Measurements from ENCODE around the gene NTM.

The NTM gene

GRCh38 chr11:132185726-132186592 lies 815.5 kb downstream of the NTM start:
- no peak for DNase-seq

GRCh38 chr11:132186699-132187098 lies 816.3 kb downstream of the NTM start:
- no peak for DNase-seq

- DNase-seq, result no peak
Measured at GRCh38 chr11:132187386-132187785, 817.0 kb downstream of the NTM start.

GRCh38 chr11:132187814-132188213 lies 817.4 kb downstream of the NTM start:
- DNase-seq, result no peak

- no peak for DNase-seq
Measured at GRCh38 chr11:132196928-132197327, 826.5 kb downstream of the NTM start.

GRCh38 chr11:132200353-132200936 lies 830.0 kb downstream of the NTM start:
- DNase-seq, result no peak

- no peak for DNase-seq
Measured at GRCh38 chr11:132202621-132203020, 832.2 kb downstream of the NTM start.

- DNase-seq, result no peak
Measured at GRCh38 chr11:132205006-132205405, 834.6 kb downstream of the NTM start.

GRCh38 chr11:132205496-132205895 lies 835.1 kb downstream of the NTM start:
- DNase-seq, result no peak

DNA sequence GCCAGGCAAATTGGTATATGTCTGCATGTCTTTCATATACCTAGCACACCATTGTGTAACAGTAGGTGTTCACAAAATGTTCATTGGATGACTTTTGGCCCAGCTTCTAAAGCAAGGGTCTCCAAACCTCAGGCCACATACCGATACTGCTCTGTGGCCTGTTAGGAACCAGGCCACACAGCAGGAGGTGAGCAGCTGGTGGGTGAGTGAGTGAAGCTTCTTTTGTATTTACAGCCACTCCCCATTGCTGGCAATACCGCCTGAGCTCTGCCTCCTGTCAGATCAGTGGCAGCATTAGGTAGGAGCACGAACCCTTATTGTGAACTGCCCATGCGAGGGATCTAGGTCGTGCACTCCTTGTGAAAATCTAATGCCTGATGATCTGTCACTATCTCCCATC lies 836.6 kb downstream of the NTM start:
- no peak for DNase-seq

DNA sequence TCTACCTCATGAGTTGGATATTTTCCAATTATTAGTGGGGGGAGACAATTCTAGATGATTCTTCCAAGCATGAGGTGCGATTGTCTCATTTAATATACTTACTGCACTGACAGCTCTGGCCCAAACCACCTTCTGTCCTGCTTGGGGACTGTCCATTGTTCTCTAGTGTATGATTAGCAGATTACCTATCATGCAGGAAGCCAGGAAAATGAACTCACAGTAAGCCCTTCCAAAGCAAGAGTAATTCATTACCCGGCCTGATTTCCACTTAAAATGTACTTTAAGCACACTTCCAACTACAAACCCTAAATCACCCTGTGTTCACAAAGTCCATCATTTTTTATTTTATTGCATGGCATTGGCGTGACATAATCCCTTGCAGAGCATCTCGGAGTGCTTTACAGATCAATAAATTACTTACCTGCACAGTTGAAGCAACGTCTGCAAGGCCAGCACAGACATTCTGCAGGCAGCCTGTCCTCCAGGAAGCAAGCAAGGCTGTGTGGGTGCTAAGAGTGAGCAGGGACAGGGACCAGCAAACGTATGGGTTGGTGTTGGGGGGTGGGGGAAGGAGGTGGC lies 838.2 kb downstream of the NTM start:
- DNase-seq, result no peak

- DNase-seq, result no peak
Measured at GRCh38 chr11:132211479-132211878, 841.1 kb downstream of the NTM start.

DNA sequence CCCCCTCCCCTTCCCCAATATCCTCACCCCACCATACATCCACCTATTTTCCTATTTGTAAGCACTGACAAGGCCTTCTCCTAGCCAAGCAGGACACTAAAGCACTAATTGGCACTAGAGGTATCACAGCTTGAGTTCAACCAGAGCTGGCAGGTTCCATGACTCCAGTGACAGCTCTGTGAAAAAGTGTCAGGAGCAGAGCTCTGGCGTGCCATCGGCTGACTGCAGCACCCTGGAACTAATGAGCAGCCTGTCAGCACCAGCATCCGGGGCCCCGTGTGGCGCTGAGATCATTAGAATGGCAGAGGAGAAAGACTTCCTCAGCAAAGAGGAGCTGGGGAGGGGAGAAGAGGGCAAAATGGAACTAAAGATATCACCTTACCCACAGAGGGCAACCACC lies 847.4 kb downstream of the NTM start:
- DNase-seq, result no peak

- DNase-seq, result no peak
Measured at GRCh38 chr11:132220474-132220873, 850.1 kb downstream of the NTM start.

DNA sequence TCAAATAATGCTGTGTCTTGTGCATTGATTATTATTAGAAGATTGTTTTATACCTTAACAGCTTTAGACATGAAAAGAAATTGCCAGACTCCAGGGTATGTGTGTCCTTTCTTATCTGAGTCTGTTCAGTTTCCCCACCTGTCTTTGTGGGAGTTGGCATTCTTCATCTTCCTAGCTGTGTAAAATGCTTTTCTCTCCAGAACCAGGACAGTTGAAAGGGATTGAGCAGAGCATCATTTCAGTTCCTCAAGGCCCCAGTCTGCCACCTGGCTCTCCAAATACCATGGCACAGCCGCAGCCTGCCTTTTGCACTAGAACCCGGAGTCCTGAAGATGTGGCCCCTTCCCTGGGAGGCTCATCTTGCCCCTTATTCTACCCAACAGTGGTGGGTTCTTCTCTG lies 851.9 kb downstream of the NTM start:
- DNase-seq, result no peak

- DNase-seq, result no peak
Measured at GRCh38 chr11:132226522-132226921, 856.1 kb downstream of the NTM start.

DNA sequence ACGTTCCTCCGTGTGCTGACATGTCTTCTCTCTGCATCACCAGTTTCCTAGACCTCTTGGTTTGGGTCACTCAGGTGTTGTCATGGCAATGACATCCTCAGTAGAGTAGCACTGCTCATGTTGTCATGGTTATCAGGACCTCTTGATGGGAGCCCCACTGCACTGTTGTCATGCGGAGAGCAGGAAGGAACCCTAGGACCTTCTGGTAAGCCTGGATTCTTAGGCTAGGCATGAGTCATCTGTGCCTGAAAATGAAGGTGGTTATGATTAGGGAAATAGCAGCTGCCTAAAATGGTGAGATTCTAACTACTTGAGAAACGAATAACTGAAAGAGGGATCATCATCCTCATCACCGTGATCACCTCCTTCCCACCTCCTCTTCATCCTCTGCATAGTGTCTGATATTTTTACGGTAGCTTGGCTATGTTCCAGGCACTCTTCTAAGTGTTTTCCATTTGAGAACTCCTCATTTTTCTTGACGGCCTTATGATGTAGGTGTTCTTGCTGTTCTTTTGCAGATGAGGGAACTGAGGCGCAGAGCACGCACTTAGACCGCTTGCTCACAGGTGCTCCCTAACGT lies 858.4 kb downstream of the NTM start:
- DNase-seq, result no peak

DNA sequence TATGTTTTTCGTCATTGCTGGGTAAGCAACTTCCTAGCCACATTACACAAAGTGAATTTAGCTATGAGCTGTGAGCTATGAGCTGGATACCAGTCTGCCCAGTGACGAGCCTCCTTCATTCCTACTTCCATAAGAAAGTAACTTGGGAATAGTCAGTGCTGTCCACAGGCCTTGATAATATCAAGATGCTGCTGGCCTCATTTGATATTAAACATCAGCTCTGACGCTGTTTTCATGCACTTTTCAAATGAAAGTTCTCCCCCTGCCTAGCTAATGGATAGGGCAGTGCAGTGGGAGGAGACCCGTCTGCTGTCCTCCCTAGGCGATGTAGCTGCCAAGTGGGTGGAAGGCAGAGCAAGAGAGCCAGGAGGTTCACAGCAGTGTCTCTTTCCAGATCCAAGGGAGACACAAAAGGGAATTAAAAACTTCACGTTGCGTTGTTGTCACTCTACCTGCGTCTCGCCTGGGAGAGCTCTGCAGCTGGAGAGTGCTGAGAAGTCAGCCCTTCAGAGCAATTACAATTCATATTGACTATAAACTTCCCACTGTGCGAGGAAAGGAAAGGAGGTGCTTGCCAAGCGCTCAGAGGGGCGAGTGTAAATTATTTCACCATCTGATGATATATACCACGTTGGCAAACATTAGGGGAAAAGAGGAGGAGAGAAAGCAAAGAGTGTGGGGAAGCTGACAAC lies 861.4 kb downstream of the NTM start:
- no peak for DNase-seq

DNA sequence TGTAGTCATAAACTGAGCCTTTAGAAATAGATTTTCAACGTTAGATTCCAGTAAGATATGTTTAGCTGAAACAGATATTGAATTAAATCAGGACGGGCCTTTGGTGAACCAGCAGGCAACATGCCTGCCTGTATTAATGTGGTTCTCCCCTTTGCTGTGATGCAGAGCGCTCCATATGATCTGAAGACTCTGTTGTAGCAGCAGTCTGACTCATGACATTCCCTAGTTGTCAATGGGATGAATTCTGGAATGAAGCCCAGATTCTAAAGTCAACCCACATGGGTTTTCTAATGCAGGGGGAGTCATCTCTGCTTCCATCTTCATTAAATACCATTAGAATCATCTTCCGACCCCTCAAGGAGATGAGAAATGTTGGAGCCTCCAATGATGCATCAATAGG lies 864.5 kb downstream of the NTM start:
- DNase-seq, result no peak

DNA sequence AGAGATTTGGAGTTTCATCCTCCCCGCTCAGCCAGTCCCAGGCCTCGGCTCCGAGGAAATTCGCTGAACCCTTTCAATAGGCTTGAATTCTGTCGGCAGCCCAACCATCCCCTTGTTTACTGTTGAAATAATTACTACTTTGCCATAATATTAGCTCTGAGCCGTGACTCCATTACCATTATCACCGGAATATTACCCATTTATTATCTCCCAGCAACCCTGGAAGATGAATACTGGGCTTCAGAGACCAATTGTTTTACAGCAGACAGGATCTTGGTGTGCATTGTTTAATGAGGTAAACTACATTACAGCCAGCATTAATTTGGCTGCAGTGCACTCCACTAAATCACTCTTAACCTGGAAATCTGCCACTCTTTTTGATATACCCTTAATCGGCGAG lies 867.4 kb downstream of the NTM start:
- no peak for DNase-seq

DNA sequence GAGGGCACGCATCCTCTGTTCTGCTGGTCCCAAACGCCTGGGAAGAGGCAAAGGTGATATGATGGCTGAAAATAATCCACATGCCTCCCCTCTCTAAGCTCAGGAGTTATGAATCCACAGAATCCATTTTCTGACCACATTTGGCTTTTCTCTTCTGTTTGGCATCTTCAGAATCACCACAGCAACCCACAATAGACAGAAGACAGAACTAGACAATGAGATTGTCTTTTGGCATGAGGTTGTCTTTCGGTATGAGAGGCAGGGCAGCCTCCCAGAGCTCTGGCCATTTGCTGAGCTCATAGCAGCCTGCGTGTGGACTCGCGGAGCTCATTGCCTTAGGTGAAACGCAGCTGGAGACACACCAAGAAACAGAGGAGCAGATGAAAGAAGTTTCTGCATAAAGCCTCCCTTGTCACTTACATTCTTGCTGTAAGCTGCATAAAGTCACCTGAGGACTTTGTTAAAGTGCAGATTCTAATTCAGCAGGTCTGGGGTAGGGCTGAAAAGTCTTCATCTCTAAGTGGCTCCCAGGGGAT lies 868.0 kb downstream of the NTM start:
- no peak for DNase-seq

DNA sequence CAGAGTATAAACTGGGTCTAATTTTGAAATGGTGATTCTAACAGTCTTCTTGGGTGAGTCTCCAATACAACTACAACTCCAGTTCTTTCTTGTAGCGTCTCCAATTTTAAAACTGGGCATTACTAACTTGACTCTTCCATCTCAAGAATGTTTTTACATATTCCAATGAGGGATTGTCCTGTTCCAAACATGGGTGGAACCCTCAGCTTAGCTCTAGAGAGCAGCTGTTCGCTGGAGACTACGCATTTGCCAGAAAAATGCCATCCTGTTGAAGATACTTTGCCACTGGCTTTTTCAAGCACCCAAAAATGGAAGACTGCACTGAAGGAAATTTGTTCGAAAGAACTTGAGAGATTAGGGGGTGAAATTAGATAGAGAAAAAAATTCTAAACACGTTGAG lies 870.0 kb downstream of the NTM start:
- no peak for DNase-seq

DNA sequence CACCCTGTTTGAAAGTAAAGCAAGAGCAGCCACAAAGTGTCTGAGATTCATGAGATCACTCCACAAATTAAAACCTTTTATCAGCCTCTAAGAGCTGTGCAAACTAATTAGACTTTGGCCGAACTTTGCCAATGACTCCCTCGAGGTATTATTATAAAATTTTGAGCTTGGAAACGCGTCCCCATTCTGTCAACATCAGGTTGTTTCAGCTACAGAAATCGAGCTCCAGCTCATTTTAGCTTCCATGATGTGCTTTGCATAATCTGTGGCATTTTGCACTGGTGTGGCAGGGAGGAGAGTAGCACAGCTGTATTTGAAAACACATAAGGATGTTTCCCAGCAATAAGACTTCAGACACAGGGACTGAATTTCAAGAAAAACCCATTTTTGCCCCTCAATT lies 872.2 kb downstream of the NTM start:
- no peak for DNase-seq

All from CD4-positive, alpha-beta T cell treated with Interleukin-17A for 4 hours (primary cell).